Right lobe of liver (tissue), 4 donors: Measurements from ENCODE around the gene PCDHB9.
"Not testable (repeated sequence)": the region's sequence is repeated elsewhere in the genome, so short reads cannot be mapped to it uniquely, and the experiment has no call there.

Experiments
- POLR2A ChIP-seq: fragments of 450-650 bp; IDR thresholded peaks from one replicate; pipeline ENCODE4 v1.6.1; 2017; ENCODE audit warnings: antibody characterized with exemption, mild to moderate bottlenecking
- TF ChIP-seq, protein P1 (sequence below), 4 donors: fragments of 200-600 bp in 3 of 4; fragments of 450-650 bp in 1 of 4; IDR thresholded peaks; one replicate each; pipeline versions ENCODE4 v1.5.1 to v1.8.0; 2016 to 2022; ENCODE audit warnings: antibody characterized with exemption in 4 of 4, mild to moderate bottlenecking in 2 of 4
- donor health status: DM: no; HTN: no; CAD: no.
- donor health status: DM: no; HTN: no; CAD: no.
- donor health status: DM: no; HTN: yes; CAD: no.

DNA sequence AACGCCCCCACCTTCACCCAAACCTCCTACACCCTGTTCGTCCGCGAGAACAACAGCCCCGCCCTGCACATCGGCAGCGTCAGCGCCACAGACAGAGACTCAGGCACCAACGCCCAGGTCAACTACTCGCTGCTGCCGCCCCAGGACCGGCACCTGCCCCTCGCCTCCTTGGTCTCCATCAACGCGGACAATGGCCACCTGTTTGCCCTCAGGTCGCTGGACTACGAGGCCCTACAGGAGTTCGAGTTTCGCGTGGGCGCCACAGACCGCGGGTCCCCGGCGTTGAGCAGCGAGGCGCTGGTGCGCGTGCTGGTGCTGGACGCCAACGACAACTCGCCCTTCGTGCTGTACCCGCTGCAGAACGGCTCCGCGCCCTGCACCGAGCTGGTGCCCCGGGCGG lies 37.9 kb downstream of the PCDHB9 start:
- TF ChIP-seq, protein P1, sequence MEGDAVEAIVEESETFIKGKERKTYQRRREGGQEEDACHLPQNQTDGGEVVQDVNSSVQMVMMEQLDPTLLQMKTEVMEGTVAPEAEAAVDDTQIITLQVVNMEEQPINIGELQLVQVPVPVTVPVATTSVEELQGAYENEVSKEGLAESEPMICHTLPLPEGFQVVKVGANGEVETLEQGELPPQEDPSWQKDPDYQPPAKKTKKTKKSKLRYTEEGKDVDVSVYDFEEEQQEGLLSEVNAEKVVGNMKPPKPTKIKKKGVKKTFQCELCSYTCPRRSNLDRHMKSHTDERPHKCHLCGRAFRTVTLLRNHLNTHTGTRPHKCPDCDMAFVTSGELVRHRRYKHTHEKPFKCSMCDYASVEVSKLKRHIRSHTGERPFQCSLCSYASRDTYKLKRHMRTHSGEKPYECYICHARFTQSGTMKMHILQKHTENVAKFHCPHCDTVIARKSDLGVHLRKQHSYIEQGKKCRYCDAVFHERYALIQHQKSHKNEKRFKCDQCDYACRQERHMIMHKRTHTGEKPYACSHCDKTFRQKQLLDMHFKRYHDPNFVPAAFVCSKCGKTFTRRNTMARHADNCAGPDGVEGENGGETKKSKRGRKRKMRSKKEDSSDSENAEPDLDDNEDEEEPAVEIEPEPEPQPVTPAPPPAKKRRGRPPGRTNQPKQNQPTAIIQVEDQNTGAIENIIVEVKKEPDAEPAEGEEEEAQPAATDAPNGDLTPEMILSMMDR (IDR thresholded peaks at IDR 0.05): not testable (repeated sequence)
- not testable (repeated sequence) for TF ChIP-seq POLR2A
